SU-DHL-6 (cell line): ENCODE data around the gene DEF6.

Experiments used
- EZH2phosphoT487 ChIP-seq: fragments of 200-600 bp; sonication (generic), shearing (Covaris generic); conservative IDR thresholded peaks from 2 replicates; pipeline ENCODE4 v1.6.1; 2018; ENCODE audit warnings: mild to moderate bottlenecking, antibody characterized with exemption, low read length, moderate library complexity, mixed read lengths
- TF ChIP-seq, protein P1 (sequence below): fragments of 200-600 bp; sonication (generic); IDR thresholded peaks from one replicate; pipeline ENCODE4 v1.5.1; 2017; ENCODE audit warnings: antibody characterized with exemption, mild to moderate bottlenecking, low read length, moderate library complexity; ENCODE audit not compliant: insufficient read depth, poor library complexity, severe bottlenecking

- TF ChIP-seq, protein P1, sequence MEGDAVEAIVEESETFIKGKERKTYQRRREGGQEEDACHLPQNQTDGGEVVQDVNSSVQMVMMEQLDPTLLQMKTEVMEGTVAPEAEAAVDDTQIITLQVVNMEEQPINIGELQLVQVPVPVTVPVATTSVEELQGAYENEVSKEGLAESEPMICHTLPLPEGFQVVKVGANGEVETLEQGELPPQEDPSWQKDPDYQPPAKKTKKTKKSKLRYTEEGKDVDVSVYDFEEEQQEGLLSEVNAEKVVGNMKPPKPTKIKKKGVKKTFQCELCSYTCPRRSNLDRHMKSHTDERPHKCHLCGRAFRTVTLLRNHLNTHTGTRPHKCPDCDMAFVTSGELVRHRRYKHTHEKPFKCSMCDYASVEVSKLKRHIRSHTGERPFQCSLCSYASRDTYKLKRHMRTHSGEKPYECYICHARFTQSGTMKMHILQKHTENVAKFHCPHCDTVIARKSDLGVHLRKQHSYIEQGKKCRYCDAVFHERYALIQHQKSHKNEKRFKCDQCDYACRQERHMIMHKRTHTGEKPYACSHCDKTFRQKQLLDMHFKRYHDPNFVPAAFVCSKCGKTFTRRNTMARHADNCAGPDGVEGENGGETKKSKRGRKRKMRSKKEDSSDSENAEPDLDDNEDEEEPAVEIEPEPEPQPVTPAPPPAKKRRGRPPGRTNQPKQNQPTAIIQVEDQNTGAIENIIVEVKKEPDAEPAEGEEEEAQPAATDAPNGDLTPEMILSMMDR: no peak
- no peak for TF ChIP-seq EZH2phosphoT487
Measured at GRCh38 chr6:35267897-35268296, 29.7 kb upstream of the DEF6 start.
